NCI-H128 (cell line): ENCODE measurements around the gene MACROD1.

Experiments used
- DNase-seq: peaks from one replicate; lab custom pipeline; 2025; ENCODE audit not compliant: unreplicated experiment; lab: John Stamatoyannopoulos, UW

MACROD1 gene

GRCh38 chr11:64077607-64078006 lies 88.3 kb downstream of the MACROD1 start:
- DNase-seq, result no peak

- no peak for DNase-seq
Observed at GRCh38 chr11:64076758-64077157, 89.2 kb downstream of the MACROD1 start.

GRCh38 chr11:64074239-64074638 lies 91.7 kb downstream of the MACROD1 start:
- DNase-seq, result no peak

- DNase-seq, result no peak
Observed at GRCh38 chr11:64073542-64073941, 92.4 kb downstream of the MACROD1 start.

GRCh38 chr11:64072871-64073270 lies 93.0 kb downstream of the MACROD1 start:
- DNase-seq, result no peak

GRCh38 chr11:64072403-64072802 lies 93.5 kb downstream of the MACROD1 start:
- no peak for DNase-seq

GRCh38 chr11:64071849-64072248 lies 94.1 kb downstream of the MACROD1 start:
- no peak for DNase-seq

GRCh38 chr11:64070314-64070681 lies 95.6 kb downstream of the MACROD1 start:
- no peak for DNase-seq

- no peak for DNase-seq
Observed at GRCh38 chr11:64069401-64070313, 96.3 kb downstream of the MACROD1 start.

- DNase-seq, result no peak
Observed at GRCh38 chr11:64068705-64069400, 97.1 kb downstream of the MACROD1 start.

GRCh38 chr11:64067230-64067993 lies 98.5 kb downstream of the MACROD1 start:
- DNase-seq, result no peak

- no peak for DNase-seq
Observed at GRCh38 chr11:64065712-64066111, 100.2 kb downstream of the MACROD1 start.

- DNase-seq, result no peak
Observed at GRCh38 chr11:64065141-64065465, 100.8 kb downstream of the MACROD1 start.

- DNase-seq, result no peak
Observed at GRCh38 chr11:64064374-64065140, 101.4 kb downstream of the MACROD1 start.

- DNase-seq, result no peak
Observed at GRCh38 chr11:64063777-64064176, 102.1 kb downstream of the MACROD1 start.

- no peak for DNase-seq
Observed at GRCh38 chr11:64062185-64063039, 103.5 kb downstream of the MACROD1 start.

- DNase-seq, result no peak
Observed at GRCh38 chr11:64060861-64061444, 105.0 kb downstream of the MACROD1 start.

- DNase-seq, result no peak
Observed at GRCh38 chr11:64060263-64060860, 105.6 kb downstream of the MACROD1 start.
